OCI-LY3 (cell line): ENCODE results near the gene EIF4H.
"Not testable (repeated sequence)": the region's sequence is repeated elsewhere in the genome, so short reads cannot be mapped to it uniquely, and the experiment has no call there.

Experiments
- CTCF ChIP-seq: fragments of 200-600, 300-600 bp; sonication (generic); IDR thresholded peaks from 2 replicates; pipeline ENCODE4 v1.5.1; 2014; ENCODE audit warnings: antibody characterized with exemption, low read length, low read depth
- EZH2phosphoT487 ChIP-seq: fragments of 200-600 bp; shearing (Covaris generic); IDR thresholded peaks from 2 replicates; pipeline ENCODE4 v1.6.1; 2018; ENCODE audit warnings: antibody characterized with exemption, mixed run types, low read depth

- not testable (repeated sequence) for TF ChIP-seq CTCF, EZH2phosphoT487
Observed at GRCh38 chr7:74167324-74167723, 6.8 kb upstream of the EIF4H start.
